Measurements from ENCODE around the gene CARM1. TPM values are rescaled to one million over a fixed set of nuclear protein-coding genes. Genes with fewer than 3 reads are reported as not detected.
"Not testable (repeated sequence)": the region's sequence is repeated elsewhere in the genome, so short reads cannot be mapped to it uniquely, and the experiment has no call there.

The CARM1 gene
- total and polyA plus RNA-seq, 8 donors = 5.2 to 21.0 (median 16.9) TPM

- Histone ChIP-seq H3K4me3 (no peak overlapping the region), H3K9me3 (no peaks in the 10 kb centered on the region), H3K36me3 (no peaks in the 10 kb centered on the region), H3K4me1 (peaks cover 16 to 67% (median 62%) of the 10 kb centered on the region in 4 donors), H3K27me3 (no peaks in the 10 kb centered on the region), H3K27ac (peak overlapping the region in 1 of 5 donors; percentile 8)
- intact Hi-C loops (cut with DNase I; ENCODE audit: low total_unique reads) = loop anchor here (10.0 kb wide), 1 partner anchor 51 kb away; the partner anchor contains the start of genes TIMM29 and YIPF2
- TF ChIP-seq POLR2AphosphoS5 (IDR thresholded peaks at IDR 0.05) (no peak), EP300 (IDR thresholded peaks at IDR 0.05) (no peak), CTCF (IDR thresholded peaks at IDR 0.05) (no peak), POLR2A (IDR thresholded peaks at IDR 0.05) (no peak)
- DNase-seq = no peak
- WGBS, 5 donors = 97 to 100% (median 100%) methylated on average over 1 of the region's 1 CpG
These were observed 2.7 kb downstream of the CARM1 start for GRCh38 chr19:10874024-10874423.

- H3K9me3 ChIP-seq = no peaks in the 10 kb centered on the region
These were observed 5.3 kb downstream of the CARM1 start for GRCh38 chr19:10876459-10877240.

GRCh38 chr19:10877608-10878007, 6.3 kb downstream of the CARM1 start:
- not testable (repeated sequence) for H3K4me3 ChIP-seq, H3K27me3 ChIP-seq, H3K9me3 ChIP-seq, DNase-seq, H3K36me3 ChIP-seq
- peaks cover 19 to 76% (median 62%) of the 10 kb centered on the region in 4 donors for H3K4me1 ChIP-seq
- WGBS, 5 donors = 90 to 98% (median 97%) methylated on average over 9 of the region's 9 CpGs
- intact Hi-C loops (cut with DNase I; ENCODE audit: low total_unique reads) = loop anchor here (10.0 kb wide), 1 partner anchor 47 kb away; the partner anchor contains the start of genes TIMM29 and YIPF2
- peak overlapping the region in 3 of 5 donors; percentile 41 to 69 (median 54) for H3K27ac ChIP-seq

More at GRCh38 chr19:10876459-10877240, 5.3 kb downstream of the CARM1 start:
- Histone ChIP-seq H3K36me3 (no peaks in the 10 kb centered on the region), H3K27me3 (no peaks in the 10 kb centered on the region), H3K4me3 (no peak overlapping the region), H3K27ac (peak overlapping the region in 4 of 5 donors; percentile 10 to 69 (median 54)), H3K4me1 (peaks cover 19 to 76% (median 67%) of the 10 kb centered on the region in 4 donors)
- TF ChIP-seq POLR2AphosphoS5 (IDR thresholded peaks at IDR 0.05) (no peak), EP300 (IDR thresholded peaks at IDR 0.05) (no peak), CTCF (IDR thresholded peaks at IDR 0.05) (no peak), POLR2A (IDR thresholded peaks at IDR 0.05) (no peak)
- 65 to 80% (median 79%) methylated on average over 10 of the region's 10 CpGs for WGBS, 5 donors
- no peak for DNase-seq
- intact Hi-C loops (cut with DNase I; ENCODE audit: low total_unique reads) = loop anchor here (10.0 kb wide), 1 partner anchor 48 kb away; the partner anchor contains the start of genes TIMM29 and YIPF2

DNA sequence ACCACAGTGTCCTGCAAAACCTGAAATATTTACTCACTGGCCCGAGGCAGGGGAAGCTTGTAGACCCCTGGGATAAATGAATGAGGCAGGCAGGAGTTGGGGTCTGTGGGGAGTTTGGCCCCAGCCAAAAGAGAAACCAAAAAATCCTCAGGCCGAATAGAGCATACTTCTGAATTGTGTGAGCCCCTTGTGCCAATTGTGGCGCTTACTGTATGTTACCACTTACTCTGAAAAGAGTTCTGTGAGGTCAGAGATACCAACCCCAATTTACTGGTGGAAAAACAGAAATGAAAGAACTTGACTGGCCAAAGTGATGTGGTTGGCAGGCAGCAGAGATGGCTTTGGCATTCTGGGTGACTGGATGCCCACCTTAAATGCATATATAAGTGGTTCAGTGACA, 6.9 kb downstream of the CARM1 start:
- TF ChIP-seq CTCF (IDR thresholded peaks at IDR 0.05) = no peak
- no peak for TF ChIP-seq POLR2AphosphoS5 (IDR thresholded peaks at IDR 0.05)
- no peak for TF ChIP-seq POLR2A (IDR thresholded peaks at IDR 0.05)
- no peak for TF ChIP-seq EP300 (IDR thresholded peaks at IDR 0.05)
- Histone ChIP-seq H3K4me3 (no peak overlapping the region), H3K27ac (peak overlapping the region in 2 of 5 donors; percentile 41 to 69), H3K36me3 (peaks cover 0 to 6% (median 3%) of the 10 kb centered on the region in 4 donors), H3K9me3 (no peaks in the 10 kb centered on the region), H3K27me3 (no peaks in the 10 kb centered on the region), H3K4me1 (peaks cover 12 to 74% (median 56%) of the 10 kb centered on the region in 4 donors)
- intact Hi-C loops (cut with DNase I; ENCODE audit: low total_unique reads) = loop anchor here (10.0 kb wide), 1 partner anchor 47 kb away; the partner anchor contains the start of genes TIMM29 and YIPF2
- no peak for DNase-seq
- WGBS, 5 donors = 68 to 86% (median 77%) methylated on average over 3 of the region's 3 CpGs

Data from stomach (tissue), 9 donors.